Uterus (tissue), 4 donors: ENCODE data around the gene CELSR1. TPM values are rescaled to one million over a fixed set of nuclear protein-coding genes. Genes with fewer than 3 reads are reported as not detected.

Experiments used
- DNase-seq, 2 donors: peaks; one replicate each; pipeline ENCODE4 v3.0.0-alpha.2; 2019 to 2020
- H3K27ac ChIP-seq, 2 donors: fragments of 200-600 bp; sonication (generic); 1 replicate in 1 of 2; 2 replicates in 1 of 2; pipeline ENCODE4 v1.5.1; 2016 to 2018
- H3K27me3 ChIP-seq, 2 donors: fragments of 200-600 bp; sonication (generic); one replicate each; pipeline ENCODE4 v1.5.1; 2018 to 2019; ENCODE audit warnings: control low read depth in 1 of 2
- H3K36me3 ChIP-seq, 2 donors: fragments of 200-600 bp; sonication (generic); one replicate each; pipeline ENCODE4 v1.5.1; 2019; ENCODE audit warnings: control low read depth in 1 of 2
- H3K4me1 ChIP-seq, 2 donors: fragments of 200-600 bp; sonication (generic); one replicate each; pipeline ENCODE4 v1.5.1; 2018 to 2019; ENCODE audit warnings: control low read depth in 1 of 2
- H3K4me3 ChIP-seq, 2 donors: fragments of 200-600 bp; sonication (generic); 1 replicate in 1 of 2; 2 replicates in 1 of 2; pipeline ENCODE4 v1.5.1; 2018 to 2019; ENCODE audit warnings: mild to moderate bottlenecking in 1 of 2
- H3K9me3 ChIP-seq, 2 donors: fragments of 200-600 bp; sonication (generic); one replicate each; pipeline ENCODE4 v1.5.1; 2019; ENCODE audit warnings: control low read depth in 1 of 2
- POLR2A ChIP-seq, 2 donors: fragments of 450-650 bp; IDR thresholded peaks; one replicate each; pipeline ENCODE4 v1.6.1; 2016; ENCODE audit warnings: antibody characterized with exemption in 2 of 2, mild to moderate bottlenecking in 1 of 2, moderate library complexity in 1 of 2
- intact Hi-C: fragments of 100-400 bp; cut with DNase I; formaldehyde crosslinking; loops from one replicate; pipeline ENCODE4 v1.15.1; 2023; ENCODE audit warnings: low total_unique reads
- total RNA-seq, 4 donors: library from RNA; depleted of rRNA in 3 of 4; stranded (reverse); fragments of >200 nt in 3 of 4; gene quantifications; one replicate each; pipeline versions ENCODE4 v1.1.0 to v1.2.4, GENCODE V29; 2014 to 2023
- TF ChIP-seq, protein P1 (sequence below), 4 experiments: fragments of 200-600 bp in 2 of 4; fragments of 450-650 bp in 2 of 4; sonication (generic) in 2 of 4; IDR thresholded peaks; one replicate each; pipeline ENCODE4 v1.5.1; 2016 to 2019; ENCODE audit warnings: antibody characterized with exemption in 4 of 4, mild to moderate bottlenecking in 2 of 4, moderate library complexity in 1 of 4
- donor health status: DM: yes; HTN: yes; CAD: no.

The CELSR1 gene
- total RNA-seq, 4 donors from 2014 or later, result 1.5 to 15.8 (median 8.4) TPM

DNA sequence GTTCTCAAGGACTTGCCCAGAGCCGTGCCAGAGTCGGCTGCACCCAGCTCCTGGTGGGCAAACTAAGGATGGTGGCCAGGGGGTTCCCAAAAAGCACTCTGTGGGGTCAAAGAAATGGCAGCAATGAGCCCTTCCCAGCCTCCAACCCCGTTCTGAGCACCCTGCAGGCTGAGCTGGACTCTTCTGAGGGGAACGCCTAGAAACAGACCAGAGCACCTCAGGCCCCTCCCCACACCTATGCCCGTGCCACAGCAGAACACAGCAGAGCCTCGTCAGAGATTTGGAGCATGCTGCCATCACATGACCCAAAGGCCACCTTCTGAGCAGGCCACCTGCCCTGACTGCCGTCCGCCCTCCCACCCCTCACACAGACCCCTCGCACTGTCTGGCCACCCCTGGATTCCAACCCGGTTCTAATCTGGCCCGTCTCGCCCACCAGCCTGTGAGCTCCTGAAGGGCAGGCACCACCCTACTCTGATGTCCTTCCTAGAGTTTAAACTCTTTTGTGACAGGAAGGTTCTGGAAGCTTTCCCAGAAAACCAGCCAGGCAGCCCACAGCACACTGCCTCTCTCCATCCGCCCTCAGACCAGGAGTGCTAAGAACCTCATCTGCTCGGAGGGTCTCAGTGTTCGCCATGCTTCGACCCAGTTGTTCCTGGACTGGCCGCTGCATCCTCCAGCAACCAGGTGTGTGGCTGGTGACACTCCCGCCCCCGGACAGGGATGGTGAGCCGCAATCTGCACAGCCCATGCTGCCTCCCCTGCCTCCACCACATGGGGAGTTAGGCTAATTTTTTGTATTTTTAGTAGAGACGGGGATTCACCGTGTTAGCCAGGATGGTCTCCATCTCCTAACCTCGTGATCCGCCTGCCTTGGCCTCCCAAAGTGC lies 97.6 kb downstream of the CELSR1 start:
- TF ChIP-seq POLR2A (IDR thresholded peaks at IDR 0.05), result no peak
- TF ChIP-seq, protein P1, sequence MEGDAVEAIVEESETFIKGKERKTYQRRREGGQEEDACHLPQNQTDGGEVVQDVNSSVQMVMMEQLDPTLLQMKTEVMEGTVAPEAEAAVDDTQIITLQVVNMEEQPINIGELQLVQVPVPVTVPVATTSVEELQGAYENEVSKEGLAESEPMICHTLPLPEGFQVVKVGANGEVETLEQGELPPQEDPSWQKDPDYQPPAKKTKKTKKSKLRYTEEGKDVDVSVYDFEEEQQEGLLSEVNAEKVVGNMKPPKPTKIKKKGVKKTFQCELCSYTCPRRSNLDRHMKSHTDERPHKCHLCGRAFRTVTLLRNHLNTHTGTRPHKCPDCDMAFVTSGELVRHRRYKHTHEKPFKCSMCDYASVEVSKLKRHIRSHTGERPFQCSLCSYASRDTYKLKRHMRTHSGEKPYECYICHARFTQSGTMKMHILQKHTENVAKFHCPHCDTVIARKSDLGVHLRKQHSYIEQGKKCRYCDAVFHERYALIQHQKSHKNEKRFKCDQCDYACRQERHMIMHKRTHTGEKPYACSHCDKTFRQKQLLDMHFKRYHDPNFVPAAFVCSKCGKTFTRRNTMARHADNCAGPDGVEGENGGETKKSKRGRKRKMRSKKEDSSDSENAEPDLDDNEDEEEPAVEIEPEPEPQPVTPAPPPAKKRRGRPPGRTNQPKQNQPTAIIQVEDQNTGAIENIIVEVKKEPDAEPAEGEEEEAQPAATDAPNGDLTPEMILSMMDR (IDR thresholded peaks at IDR 0.05), result no peak
- intact Hi-C loops, result no loop called here
- no peak for DNase-seq

DNA sequence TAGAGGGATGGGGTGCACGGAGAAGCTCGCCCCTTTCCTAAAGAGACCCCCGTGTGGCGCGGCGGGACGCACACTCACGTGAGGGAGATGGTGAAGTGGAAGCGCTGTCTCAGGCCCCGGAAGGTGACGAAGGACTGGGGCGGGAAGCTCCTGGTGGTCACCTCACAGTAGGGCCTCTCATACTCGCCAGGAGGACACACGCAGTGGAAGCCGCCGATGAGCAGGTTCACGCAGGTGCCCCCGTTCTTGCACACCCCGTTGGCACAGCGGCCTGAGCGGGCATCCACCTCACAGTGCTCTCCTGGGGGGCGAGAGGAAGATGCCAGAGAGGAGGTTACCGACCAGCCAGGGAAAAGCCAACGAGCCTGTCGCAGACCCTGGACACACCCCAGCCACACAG lies 98.3 kb downstream of the CELSR1 start:
- intact Hi-C loops, result no loop called here
- no peaks in the 10 kb centered on the region for H3K9me3 ChIP-seq
- no peak for DNase-seq
- H3K27ac ChIP-seq, result no peak overlapping the region
- no peak overlapping the region for H3K4me3 ChIP-seq
- no peak for TF ChIP-seq POLR2A (IDR thresholded peaks at IDR 0.05)
- TF ChIP-seq, protein P1 (IDR thresholded peaks at IDR 0.05), result no peak
- H3K36me3 ChIP-seq, result no peaks in the 10 kb centered on the region
- H3K4me1 ChIP-seq, result no peaks in the 10 kb centered on the region
- H3K27me3 ChIP-seq, result no peaks in the 10 kb centered on the region

More for the DNA sequence above, 97.6 kb downstream of the CELSR1 start:
- Histone ChIP-seq H3K27me3 (no peaks in the 10 kb centered on the region), H3K4me1 (no peaks in the 10 kb centered on the region), H3K27ac (no peak overlapping the region), H3K4me3 (no peak overlapping the region), H3K36me3 (no peaks in the 10 kb centered on the region), H3K9me3 (no peaks in the 10 kb centered on the region)

DNA sequence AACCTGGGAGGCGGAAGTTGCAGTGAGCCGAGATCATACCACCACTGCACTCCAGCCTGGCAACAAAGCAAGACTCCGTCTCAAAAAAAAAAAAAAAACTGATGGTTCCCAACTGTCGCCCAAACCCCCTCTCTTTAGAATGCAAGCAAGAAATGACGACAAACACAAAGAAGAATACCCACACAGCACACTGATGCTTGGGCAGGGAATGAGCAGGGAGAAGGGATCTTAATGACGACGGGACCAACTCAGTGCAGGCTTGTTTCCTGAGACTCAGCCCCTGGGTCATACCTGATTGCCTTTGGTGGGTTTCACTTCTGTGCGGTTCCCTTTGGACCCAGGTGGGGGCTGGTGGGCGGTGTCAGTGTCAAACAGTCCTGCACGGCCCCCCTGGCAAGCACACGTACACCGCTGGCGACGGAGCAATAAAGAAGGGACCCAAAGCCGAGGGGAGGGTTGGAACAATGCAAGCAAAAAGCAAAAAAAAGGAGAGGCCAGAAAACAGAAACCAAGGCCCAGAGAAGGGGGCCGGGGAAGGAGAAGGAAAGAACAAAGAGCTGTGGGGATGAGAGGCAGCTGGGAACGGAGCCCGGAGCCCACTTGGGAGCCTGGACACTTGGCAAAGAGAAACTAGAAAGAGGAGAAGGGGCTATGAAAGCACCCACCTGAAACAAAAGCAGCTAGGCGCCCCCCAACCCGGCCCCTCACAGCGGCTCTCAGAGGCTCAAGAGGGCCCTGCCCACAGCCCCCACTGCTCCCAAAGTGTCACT lies 99.6 kb downstream of the CELSR1 start:
- intact Hi-C loops, result no loop called here
- Histone ChIP-seq H3K9me3 (no peaks in the 10 kb centered on the region), H3K27me3 (no peaks in the 10 kb centered on the region), H3K36me3 (no peaks in the 10 kb centered on the region), H3K27ac (no peak overlapping the region), H3K4me1 (no peaks in the 10 kb centered on the region), H3K4me3 (no peak overlapping the region)
- DNase-seq, result no peak
- TF ChIP-seq POLR2A (IDR thresholded peaks at IDR 0.05), result no peak
- TF ChIP-seq, protein P1 (IDR thresholded peaks at IDR 0.05), result no peak

DNA sequence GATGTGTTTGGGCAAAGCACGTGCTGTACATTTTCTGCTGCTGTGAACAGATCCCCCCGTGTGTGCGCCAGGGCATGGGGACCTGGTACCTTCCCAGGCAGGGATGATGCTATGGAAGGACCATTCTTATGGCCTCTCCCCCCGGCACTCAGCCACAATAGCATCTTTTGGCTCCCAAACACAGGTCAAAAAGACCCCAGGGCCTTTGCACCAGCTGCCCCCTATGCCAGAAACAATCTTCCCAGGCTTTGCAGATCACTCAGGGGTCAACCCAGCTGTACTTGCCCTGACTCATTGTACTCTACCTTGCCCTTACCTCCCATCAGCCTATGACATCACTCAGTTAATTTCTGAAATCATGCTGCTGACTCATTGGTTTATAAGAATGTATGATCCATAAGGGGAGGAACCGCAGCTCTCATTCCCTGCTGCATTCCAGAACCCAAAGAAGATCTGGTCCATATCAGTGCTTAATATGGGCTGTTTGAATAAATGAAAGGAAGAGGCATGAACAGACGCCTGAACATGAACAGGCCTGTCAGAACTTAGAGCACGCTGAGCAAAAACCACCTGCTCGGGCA lies 100.7 kb downstream of the CELSR1 start:
- H3K9me3 ChIP-seq, result no peaks in the 10 kb centered on the region
- no peaks in the 10 kb centered on the region for H3K27me3 ChIP-seq
- no peak for TF ChIP-seq POLR2A (IDR thresholded peaks at IDR 0.05)
- TF ChIP-seq, protein P1 (IDR thresholded peaks at IDR 0.05), result no peak
- no peak for DNase-seq
- no peaks in the 10 kb centered on the region for H3K4me1 ChIP-seq
- no peaks in the 10 kb centered on the region for H3K36me3 ChIP-seq
- intact Hi-C loops, result no loop called here
- no peak overlapping the region for H3K4me3 ChIP-seq
- no peak overlapping the region for H3K27ac ChIP-seq
